ENCODE measurements around the gene PRRX2. TPM values are rescaled to one million over a fixed set of nuclear protein-coding genes. Genes with fewer than 3 reads are reported as not detected.

PRRX2 gene
- total and polyA plus RNA-seq, 2 of the 4 experiments (the other 2 are of a cell fraction): 12.7 to 35.5 TPM

DNA sequence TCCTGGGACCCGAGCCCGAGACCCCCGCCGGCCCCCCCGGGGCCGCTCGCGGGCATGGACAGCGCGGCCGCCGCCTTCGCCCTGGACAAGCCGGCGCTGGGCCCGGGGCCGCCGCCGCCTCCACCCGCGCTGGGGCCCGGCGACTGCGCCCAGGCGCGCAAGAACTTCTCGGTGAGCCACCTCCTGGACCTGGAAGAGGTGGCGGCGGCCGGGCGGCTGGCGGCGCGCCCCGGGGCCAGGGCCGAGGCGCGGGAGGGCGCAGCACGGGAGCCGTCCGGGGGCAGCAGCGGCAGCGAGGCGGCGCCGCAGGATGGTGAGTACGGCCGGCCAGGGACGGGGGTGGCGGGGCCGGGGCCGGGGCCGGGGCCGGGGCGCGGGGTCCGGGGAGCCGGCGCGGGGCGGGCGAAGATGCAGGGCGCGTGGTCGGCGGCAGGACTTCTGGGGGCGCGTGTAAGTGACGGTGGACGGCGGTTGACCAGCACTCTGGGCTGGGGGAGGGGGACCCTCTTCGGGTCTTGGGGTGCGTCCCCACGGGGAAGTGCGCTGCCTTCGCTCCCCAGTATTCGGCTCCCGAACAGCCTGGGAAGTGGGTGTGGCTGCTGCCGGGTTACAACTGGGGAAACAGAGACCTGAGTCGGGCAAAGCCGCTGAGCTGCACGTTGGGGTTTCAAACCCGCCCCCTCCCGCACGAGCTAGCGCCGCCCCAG is 520 bp downstream of the PRRX2 start:
- ATAC-seq (ENCODE audit: low read depth) (peak; percentile 16), DNase-seq (no peak)
- Histone ChIP-seq H3K18ac (ENCODE audit: low read depth, low read length) (peak overlapping the region; percentile 31; the same call in 1 of the 2 replicates), H3K14ac (replicated peaks; ENCODE audit: low read depth, low read length) (0 out of 2 replicates have a peak overlapping the region, but pooled peaks have one; percentile 23), H4K91ac (ENCODE audit: insufficient read depth, low read depth, low read length) (peak overlapping the region; percentile 70; the same call in 1 of the 2 replicates), H3K79me1 (ENCODE audit: low read depth in 1 of 2, low read length in 2 of 2) (peaks cover 10 to 39% of the 10 kb centered on the region in 2 experiments; a peak in 3 of 4 replicates), H2AK9ac (replicated peaks; ENCODE audit: low read depth, low read length, poor library complexity) (peak overlapping the region; percentile 44), H2BK20ac (ENCODE audit: low read depth, low read length) (no peak overlapping the region), H3K4ac (ENCODE audit: low read depth, low read length) (peak overlapping the region; percentile 93), H3K9me1 (ENCODE audit: insufficient read depth, low read length) (peaks cover 12% of the 10 kb centered on the region), H2AFZ (replicated peaks; ENCODE audit: low read length, poor library complexity) (peak overlapping the region; percentile 94), H3K23ac (ENCODE audit: low read depth, low read length) (peak overlapping the region; percentile 22; the same call in 1 of the 2 replicates), H2BK5ac (ENCODE audit: low read depth, low read length, poor library complexity, severe bottlenecking) (peak overlapping the region; percentile 15), H3K4me1 (ENCODE audit: control insufficient read depth, insufficient read depth, low read length) (peaks cover 26% of the 10 kb centered on the region), H3K4me3 (ENCODE audit: insufficient read depth, low read depth, low read length) (peak overlapping the region; percentile 92), H3K27ac (ENCODE audit: insufficient read depth, low read length) (peak overlapping the region; percentile 75), H3K27me3 (ENCODE audit: control insufficient read depth, insufficient read depth, low read length) (no peaks in the 10 kb centered on the region), H4K5ac (ENCODE audit: low read depth, low read length) (peak overlapping the region; percentile 42), H2BK15ac (ENCODE audit: low read depth, low read length) (no peak overlapping the region), H3K36me3 (ENCODE audit: control insufficient read depth, insufficient read depth, low read length) (peaks cover 8% of the 10 kb centered on the region), H3K4me2 (ENCODE audit: low read depth, low read length) (peak overlapping the region; percentile 61), H3K9ac (ENCODE audit: low read depth, low read length) (peak overlapping the region; percentile 97), H4K20me1 (ENCODE audit: insufficient read depth, low read length) (peaks cover 14% of the 10 kb centered on the region), H4K8ac (ENCODE audit: low read depth in 2 of 2, low read length in 2 of 2) (peak overlapping the region; percentile 33 to 37; a peak in 2 of 4 replicates), H3K9me3 (ENCODE audit: control insufficient read depth, insufficient read depth, low read length) (peaks cover 2% of the 10 kb centered on the region; the same call in 1 of the 2 replicates), H2BK120ac (ENCODE audit: low read depth, low read length) (no peak overlapping the region), H2AK5ac (ENCODE audit: low read depth, low read length) (no peak overlapping the region), H3K56ac (ENCODE audit: extremely low read depth, insufficient read depth, low read length) (peak overlapping the region; percentile 61; the same call in 1 of the 2 replicates)
- no TSS peak for BruUV-seq (replicated peaks)
- dilution Hi-C loops (cut with HindIII; ENCODE audit: low sequenced_read_pairs, unreplicated experiment): no loop called here
- ChIA-PET CTCF (no interaction called here), POLR2A (ENCODE audit: unreplicated experiment) (interaction anchor here (1.8 kb wide), 1 partner anchor 46 kb away, joined by 4 read pairs; no protein-coding TSS in a partner anchor)
- in situ Hi-C loops (cut with MboI; ENCODE audit: low sequenced_read_pairs): no loop called here
- WGBS, 2 experiments (ENCODE audit: extremely low coverage in 2 of 2, insufficient read length in 1 of 2): 2% methylated on average over 33 of the region's 88 CpGs; no CpG with 5 or more reads in 1 of the 2 experiments
- no peak for TF ChIP-seq NFE2L2 (IDR thresholded peaks at IDR 0.05; ENCODE audit: low read depth, low read length)
- TF ChIP-seq, protein P1, sequence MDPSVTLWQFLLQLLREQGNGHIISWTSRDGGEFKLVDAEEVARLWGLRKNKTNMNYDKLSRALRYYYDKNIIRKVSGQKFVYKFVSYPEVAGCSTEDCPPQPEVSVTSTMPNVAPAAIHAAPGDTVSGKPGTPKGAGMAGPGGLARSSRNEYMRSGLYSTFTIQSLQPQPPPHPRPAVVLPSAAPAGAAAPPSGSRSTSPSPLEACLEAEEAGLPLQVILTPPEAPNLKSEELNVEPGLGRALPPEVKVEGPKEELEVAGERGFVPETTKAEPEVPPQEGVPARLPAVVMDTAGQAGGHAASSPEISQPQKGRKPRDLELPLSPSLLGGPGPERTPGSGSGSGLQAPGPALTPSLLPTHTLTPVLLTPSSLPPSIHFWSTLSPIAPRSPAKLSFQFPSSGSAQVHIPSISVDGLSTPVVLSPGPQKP (IDR thresholded peaks at IDR 0.05; ENCODE audit: borderline replicate concordance, low read depth, low read length): no peak
- no peak for TF ChIP-seq RAD21 (IDR thresholded peaks at IDR 0.05; ENCODE audit: low read length)
- TF ChIP-seq, protein P2, sequence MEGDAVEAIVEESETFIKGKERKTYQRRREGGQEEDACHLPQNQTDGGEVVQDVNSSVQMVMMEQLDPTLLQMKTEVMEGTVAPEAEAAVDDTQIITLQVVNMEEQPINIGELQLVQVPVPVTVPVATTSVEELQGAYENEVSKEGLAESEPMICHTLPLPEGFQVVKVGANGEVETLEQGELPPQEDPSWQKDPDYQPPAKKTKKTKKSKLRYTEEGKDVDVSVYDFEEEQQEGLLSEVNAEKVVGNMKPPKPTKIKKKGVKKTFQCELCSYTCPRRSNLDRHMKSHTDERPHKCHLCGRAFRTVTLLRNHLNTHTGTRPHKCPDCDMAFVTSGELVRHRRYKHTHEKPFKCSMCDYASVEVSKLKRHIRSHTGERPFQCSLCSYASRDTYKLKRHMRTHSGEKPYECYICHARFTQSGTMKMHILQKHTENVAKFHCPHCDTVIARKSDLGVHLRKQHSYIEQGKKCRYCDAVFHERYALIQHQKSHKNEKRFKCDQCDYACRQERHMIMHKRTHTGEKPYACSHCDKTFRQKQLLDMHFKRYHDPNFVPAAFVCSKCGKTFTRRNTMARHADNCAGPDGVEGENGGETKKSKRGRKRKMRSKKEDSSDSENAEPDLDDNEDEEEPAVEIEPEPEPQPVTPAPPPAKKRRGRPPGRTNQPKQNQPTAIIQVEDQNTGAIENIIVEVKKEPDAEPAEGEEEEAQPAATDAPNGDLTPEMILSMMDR (conservative IDR thresholded peaks at IDR 0.05; ENCODE audit: low read depth, low read length): no peak
- no peak for TF ChIP-seq POLR2A (IDR thresholded peaks at IDR 0.05; ENCODE audit: low read depth, low read length)
- TF ChIP-seq MAFK (IDR thresholded peaks at IDR 0.05; ENCODE audit: low read depth, low read length): no peak
- no peak for TF ChIP-seq SMC3 (IDR thresholded peaks at IDR 0.05; ENCODE audit: low read depth, low read length)
- TF ChIP-seq, protein P3, sequence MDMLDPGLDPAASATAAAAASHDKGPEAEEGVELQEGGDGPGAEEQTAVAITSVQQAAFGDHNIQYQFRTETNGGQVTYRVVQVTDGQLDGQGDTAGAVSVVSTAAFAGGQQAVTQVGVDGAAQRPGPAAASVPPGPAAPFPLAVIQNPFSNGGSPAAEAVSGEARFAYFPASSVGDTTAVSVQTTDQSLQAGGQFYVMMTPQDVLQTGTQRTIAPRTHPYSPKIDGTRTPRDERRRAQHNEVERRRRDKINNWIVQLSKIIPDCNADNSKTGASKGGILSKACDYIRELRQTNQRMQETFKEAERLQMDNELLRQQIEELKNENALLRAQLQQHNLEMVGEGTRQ (IDR thresholded peaks at IDR 0.05; ENCODE audit: low read depth, low read length): no peak
- TF ChIP-seq MAZ (IDR thresholded peaks at IDR 0.05; ENCODE audit: borderline replicate concordance, low read depth, low read length): no peak
- TF ChIP-seq BHLHE40 (IDR thresholded peaks at IDR 0.05; ENCODE audit: low read depth, low read length): no peak
- intact Hi-C loops (cut with micrococcal nuclease): loop anchor here (5.0 kb wide), 1 partner anchor 46 kb away; no protein-coding TSS in a partner anchor

Data from IMR-90 (cell line).